Activated CD4-positive, alpha-beta T cell treated with anti-CD3 and anti-CD28 coated beads for 48 hours (primary cell): ENCODE data around the gene FHIT.
"Not testable (repeated sequence)": the region's sequence is repeated elsewhere in the genome, so short reads cannot be mapped to it uniquely, and the experiment has no call there.

Experiments
- DNase-seq: peaks from one replicate; pipeline ENCODE4 v3.0.0-alpha.2; 2020

The FHIT gene

DNA sequence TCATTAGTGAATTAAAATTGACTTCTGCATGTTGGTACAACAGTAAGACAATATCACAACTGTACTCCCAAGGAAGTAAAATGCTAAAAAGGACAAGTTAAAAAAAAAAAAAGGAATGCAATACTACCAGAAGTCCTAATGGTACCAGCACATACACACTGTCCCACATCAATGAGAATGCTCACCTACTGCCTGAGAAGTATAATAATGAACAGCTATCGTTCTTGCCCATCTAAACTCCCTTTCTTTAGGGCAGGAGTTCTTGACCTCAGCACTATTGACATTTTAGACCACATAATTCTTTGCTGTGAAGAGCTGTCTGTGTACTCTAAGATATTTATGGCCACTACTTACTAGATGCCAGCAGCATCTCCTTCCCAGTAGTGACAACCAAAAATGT, 651.7 kb downstream of the FHIT start:
- no peak for DNase-seq

DNA sequence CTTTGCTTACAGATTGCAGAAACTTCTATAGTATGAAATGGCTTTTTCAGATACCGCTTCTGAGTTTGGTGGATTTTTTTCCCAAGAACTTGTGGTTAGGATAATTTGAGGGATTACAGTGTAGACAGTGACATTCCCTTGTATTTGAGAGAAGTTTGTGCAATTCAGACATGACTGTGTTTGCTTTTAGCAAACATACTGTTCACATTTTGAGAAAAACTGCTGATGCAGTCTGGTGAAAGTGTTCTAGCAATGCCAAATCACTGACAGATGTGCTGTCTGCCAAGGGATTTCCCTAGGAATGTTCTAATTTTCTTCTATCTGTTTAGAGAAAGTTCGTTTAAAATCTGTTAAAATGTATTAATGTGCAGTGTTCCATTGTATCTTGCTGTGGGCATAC, 652.6 kb downstream of the FHIT start:
- no peak for DNase-seq

GRCh38 chr3:60594025-60594424, 657.2 kb downstream of the FHIT start:
- no peak for DNase-seq

GRCh38 chr3:60591267-60591666, 660.0 kb downstream of the FHIT start:
- DNase-seq: no peak

DNA sequence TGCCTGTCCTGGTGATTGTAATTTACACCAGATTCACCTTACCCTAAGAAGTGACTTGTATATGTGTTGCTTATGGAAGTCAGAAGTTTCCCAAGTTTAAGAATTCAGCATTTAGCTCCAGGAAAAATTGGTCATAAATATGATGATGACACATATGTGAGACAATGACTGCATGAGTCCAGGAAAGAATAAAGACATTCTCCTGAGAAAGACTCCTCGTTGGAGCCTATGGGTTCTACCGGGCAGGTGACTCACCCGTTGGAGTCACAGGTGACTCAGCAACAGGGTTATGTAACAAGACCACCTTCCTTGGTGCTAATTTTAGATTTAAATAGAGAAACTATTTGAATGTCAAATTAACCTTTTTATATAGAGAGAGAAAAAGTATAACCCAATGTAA, 662.4 kb downstream of the FHIT start:
- DNase-seq: no peak

DNA sequence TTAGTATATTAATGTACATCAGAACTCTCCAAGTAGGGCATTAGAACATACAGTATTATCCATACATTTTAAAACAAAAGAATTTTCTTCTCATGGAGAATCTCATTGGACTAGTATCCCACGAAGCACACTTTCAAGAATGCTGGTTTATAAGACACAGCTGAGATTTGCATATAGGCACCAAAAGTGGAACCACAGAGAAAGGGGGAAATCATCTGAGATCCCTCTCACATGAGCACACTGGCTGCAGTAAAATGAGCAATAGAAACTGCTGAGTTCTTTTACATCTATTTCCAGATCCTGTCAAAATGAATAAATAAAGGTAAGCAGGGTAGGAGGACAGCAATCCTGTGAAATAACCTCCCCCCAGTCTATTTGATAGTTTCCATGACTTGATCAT, 665.3 kb downstream of the FHIT start:
- no peak for DNase-seq

DNA sequence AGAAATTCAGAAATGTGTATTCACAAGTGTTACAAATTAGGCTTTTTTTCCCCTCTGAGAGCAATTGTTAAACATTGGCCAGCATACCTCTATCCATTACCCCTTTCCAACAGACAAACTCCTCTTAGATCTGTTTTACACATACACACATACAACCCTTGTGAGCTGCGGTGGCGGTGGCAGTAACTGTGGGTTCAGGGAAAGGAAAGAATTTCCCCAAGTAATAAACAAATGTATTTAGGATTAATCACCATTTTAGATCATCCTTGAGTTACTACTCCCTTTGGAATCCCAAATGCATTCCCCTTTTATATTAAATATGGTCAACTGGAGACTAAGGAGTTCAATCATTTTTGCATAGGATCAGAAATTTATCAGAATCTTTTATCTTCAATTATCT, 667.0 kb downstream of the FHIT start:
- no peak for DNase-seq

GRCh38 chr3:60582288-60582687, 669.0 kb downstream of the FHIT start:
- DNase-seq: no peak

- no peak for DNase-seq
Observed at GRCh38 chr3:60580809-60581208, 670.4 kb downstream of the FHIT start.

DNA sequence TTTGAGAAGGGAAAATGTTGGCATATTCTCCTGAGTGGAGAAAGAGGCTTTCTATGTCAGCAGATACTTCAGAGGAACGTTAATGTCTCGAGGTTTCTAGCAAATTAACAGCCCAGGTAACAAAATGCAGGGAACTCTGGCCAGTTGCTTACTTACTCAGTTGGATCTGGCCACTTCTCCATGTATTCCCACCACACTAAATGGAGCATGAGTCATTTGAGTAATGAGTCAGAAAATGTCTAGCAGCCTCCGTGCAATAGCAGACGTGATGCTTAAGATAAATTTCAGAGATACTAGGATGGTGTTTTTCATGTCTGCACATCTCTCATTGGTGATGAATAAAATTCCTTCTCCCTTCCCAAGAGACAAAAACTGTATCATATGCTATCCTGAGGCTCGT, 671.5 kb downstream of the FHIT start:
- DNase-seq: no peak

GRCh38 chr3:60578936-60579335, 672.3 kb downstream of the FHIT start:
- no peak for DNase-seq

- DNase-seq: no peak
Observed at GRCh38 chr3:60577601-60578000, 673.7 kb downstream of the FHIT start.

DNA sequence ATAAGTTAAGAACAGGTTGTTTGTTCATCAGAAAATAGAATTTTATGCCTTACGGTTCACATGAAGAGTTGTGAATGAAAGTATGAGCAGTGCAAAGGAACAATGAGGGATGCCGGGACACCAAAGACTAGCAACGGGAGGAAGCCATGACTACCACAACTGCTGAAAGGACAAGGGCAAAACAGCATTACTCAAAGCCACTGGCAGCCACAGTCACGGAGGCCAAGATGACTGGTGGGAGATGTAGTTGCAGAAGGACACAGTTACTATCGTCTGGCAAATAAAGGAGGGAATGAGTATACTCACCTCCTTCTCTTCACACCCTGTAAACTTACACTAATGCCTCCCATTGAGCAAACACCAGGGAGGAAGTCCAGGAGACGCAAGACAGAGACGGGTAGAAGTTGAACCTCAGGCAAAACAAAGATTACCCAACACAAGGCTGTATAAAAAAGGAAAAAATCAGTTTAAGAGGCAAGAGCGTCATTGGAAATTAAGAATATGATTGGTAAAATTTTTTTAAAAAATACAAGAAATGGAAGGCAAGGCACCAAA, 675.5 kb downstream of the FHIT start:
- no peak for DNase-seq

DNA sequence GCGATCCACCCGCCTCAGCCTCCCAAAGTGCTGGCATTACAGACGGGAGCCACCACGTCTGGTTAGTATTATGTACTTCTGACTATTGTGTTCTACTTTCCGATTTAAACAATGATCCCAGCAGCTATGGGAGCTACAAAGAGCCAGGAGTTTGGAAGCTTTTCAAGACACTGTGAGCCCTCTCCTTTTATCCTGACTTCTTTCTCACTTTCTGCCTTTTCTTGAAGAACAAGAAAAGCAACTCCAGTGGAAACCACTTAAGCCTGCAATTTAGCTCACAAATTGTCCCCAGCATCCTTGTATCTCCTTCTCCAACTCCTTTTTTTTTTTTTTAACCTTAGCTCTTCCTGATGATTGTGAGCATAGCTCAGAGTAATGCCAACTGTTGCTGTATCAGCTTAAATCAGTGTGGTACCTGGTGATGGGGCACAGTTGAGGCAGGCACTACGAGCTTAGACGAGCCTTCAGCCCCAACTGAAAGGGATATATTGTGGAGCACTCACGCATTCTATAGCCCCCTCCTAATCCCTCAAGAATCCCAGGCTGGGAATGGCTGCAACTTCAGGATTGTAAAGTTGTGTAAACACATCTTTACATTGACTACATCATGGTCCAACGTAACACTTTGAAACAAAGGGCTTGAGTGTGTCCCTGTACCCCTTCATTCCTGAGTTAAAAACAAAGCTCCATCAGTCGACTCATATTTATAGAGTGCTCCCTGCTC, 677.0 kb downstream of the FHIT start:
- no peak for DNase-seq

- no peak for DNase-seq
Observed at GRCh38 chr3:60573494-60573893, 677.8 kb downstream of the FHIT start.

- no peak for DNase-seq
Observed at GRCh38 chr3:60571511-60571910, 679.7 kb downstream of the FHIT start.

- DNase-seq: no peak
Observed at GRCh38 chr3:60557122-60557521, 694.1 kb downstream of the FHIT start.

DNA sequence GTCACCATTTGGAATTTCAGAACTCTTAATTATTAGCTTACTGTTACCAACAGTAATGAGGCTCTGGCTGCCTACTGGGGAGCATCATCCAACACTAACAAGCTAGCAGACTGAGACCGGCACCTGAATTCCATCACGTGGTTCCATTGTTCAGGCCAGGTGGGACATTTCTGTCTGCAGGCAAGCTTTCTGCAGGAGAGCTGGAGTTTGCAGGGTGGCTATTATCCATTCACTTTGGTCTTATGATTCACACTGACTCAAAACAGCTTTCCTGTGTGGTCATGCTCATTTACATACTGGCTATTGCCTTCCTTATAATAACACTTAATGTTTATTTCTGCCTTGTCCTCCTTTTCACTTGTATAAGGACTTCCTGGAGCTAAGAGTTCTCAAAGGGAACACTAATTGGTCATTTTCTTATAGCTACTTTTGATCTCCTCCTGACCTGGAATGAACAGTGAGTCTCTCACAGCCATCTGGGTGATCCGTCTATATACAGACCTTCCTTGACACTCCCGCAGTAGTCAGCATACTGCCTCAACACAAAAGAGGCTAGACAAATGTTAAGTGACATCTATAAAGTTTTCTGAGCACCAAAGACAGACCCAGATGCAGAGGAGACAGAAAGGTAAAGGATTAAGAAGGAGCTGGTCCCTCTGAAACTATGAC, 695.4 kb downstream of the FHIT start:
- DNase-seq: no peak

- DNase-seq: no peak
Observed at GRCh38 chr3:60553144-60553543, 698.1 kb downstream of the FHIT start.

- no peak for DNase-seq
Observed at GRCh38 chr3:60552581-60552980, 698.7 kb downstream of the FHIT start.

DNA sequence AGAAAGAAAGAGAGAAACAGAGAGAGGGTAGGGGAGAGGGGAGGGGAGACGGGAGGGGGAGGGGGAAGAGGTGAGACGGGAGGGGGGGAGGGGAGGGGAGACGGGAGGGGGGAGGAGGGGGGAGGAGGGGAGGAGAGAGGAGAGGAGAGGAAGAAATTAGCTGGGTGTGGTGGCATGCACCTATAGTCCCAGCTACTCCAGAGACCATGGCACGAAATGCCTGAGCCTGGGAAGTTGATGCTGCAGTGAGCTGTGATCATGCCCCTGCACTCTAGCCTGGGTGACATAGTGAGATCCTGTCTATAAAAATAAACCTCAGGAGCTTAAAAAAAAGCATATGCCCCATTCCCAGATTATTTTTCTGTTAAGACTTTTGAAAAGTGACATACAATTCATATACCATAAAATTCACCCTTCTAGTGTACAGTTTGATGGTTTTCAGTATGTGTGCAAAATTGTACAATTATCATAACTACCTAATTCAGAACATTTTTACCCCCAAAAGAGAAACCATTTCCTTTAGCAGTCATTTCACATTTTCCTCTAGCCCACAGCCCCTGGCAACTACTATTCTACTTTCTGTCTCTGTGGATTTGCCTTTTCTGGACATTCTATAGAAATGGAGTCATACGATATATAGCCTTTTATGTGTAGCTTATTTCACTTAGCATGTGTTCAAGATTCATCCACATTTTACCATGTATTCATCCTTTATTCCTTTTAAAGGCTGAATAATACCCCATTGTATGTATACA, 699.6 kb downstream of the FHIT start:
- no peak for DNase-seq

GRCh38 chr3:60549863-60550262, 701.4 kb downstream of the FHIT start:
- DNase-seq: no peak

GRCh38 chr3:60542995-60543394, 708.3 kb downstream of the FHIT start:
- no peak for DNase-seq

DNA sequence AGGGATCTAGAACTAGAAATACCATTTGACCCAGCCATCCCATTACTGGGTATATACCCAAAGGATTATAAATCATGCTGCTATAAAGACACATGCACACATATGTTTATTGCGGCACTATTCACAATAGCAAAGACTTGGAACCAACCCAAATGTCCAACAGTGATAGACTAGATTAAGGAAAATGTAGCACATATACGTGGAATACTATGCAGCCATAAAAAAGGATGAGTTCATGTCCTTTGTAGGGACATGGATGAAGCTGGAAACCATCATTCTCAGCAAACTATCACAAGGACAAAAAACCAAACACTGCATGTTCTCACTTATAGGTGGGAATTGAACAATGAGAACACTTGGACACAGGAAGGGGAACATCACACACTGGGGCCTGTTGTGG, 711.9 kb downstream of the FHIT start:
- not testable (repeated sequence) for DNase-seq
